ENCODE data around the gene NPHP4. TPM values are rescaled to one million over a fixed set of nuclear protein-coding genes. Genes with fewer than 3 reads are reported as not detected.
A peak's percentile ranks its signal among the peaks of the same experiment; 100 is the strongest.

NPHP4 gene
- total and polyA plus RNA-seq, 9 of the 15 experiments (the other 6 are each of a cell fraction or from before 2014, with no cell fraction given), result 0.52 to 26.2 (median 6.7) TPM

- no peak for TF ChIP-seq THRB (CRISPR knock-in tag; conservative IDR thresholded peaks at IDR 0.05)
- no peak for TF ChIP-seq ZNF121 (CRISPR knock-in tag; conservative IDR thresholded peaks at IDR 0.05)
- peak; percentile 41 for TF ChIP-seq RAD51 (IDR thresholded peaks at IDR 0.05; ENCODE audit: borderline replicate concordance, low read depth)
- TF ChIP-seq HNRNPLL (IDR thresholded peaks at IDR 0.05; ENCODE audit: low read depth, low read length, poor library complexity, severe bottlenecking), result peak; percentile 97
- no peak for TF ChIP-seq PHF21A (IDR thresholded peaks at IDR 0.05; ENCODE audit: borderline replicate concordance, low read depth)
- TF ChIP-seq CEBPG (CRISPR knock-in tag; IDR thresholded peaks at IDR 0.05), result no peak
- TF ChIP-seq CEBPG (tag; conservative IDR thresholded peaks at IDR 0.05 in 1 of 2, IDR thresholded peaks at IDR 0.05 in 1 of 2), result no peak
- TF ChIP-seq FOXM1 (IDR thresholded peaks at IDR 0.05; ENCODE audit: low read depth), result peak; percentile 16; the same call in 1 of the 2 replicates
- TF ChIP-seq FOXM1 (CRISPR knock-in tag; IDR thresholded peaks at IDR 0.05; ENCODE audit: low read depth), result no peak
- TF ChIP-seq, protein P1, sequence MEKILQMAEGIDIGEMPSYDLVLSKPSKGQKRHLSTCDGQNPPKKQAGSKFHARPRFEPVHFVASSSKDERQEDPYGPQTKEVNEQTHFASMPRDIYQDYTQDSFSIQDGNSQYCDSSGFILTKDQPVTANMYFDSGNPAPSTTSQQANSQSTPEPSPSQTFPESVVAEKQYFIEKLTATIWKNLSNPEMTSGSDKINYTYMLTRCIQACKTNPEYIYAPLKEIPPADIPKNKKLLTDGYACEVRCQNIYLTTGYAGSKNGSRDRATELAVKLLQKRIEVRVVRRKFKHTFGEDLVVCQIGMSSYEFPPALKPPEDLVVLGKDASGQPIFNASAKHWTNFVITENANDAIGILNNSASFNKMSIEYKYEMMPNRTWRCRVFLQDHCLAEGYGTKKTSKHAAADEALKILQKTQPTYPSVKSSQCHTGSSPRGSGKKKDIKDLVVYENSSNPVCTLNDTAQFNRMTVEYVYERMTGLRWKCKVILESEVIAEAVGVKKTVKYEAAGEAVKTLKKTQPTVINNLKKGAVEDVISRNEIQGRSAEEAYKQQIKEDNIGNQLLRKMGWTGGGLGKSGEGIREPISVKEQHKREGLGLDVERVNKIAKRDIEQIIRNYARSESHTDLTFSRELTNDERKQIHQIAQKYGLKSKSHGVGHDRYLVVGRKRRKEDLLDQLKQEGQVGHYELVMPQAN (IDR thresholded peaks at IDR 0.05; ENCODE audit: borderline replicate concordance), result peak; percentile 96
- TF ChIP-seq XRCC3 (IDR thresholded peaks at IDR 0.05), result no peak
- no peak for TF ChIP-seq DIDO1 (tag; IDR thresholded peaks at IDR 0.05; ENCODE audit: low read depth)
- no peak for TF ChIP-seq KDM1A (IDR thresholded peaks at IDR 0.05)
- peak in 1 of 2 experiments; percentile 41; a peak in 1 of 4 replicates for TF ChIP-seq KDM4B (IDR thresholded peaks at IDR 0.05; ENCODE audit: borderline replicate concordance in 2 of 2, low read depth in 1 of 2)
- no peak for TF ChIP-seq CHD4 (IDR thresholded peaks at IDR 0.05; ENCODE audit: insufficient read depth, insufficient replicate concordance, low read depth, low read length, poor library complexity, severe bottlenecking)
- no peak for TF ChIP-seq FOXO4 (CRISPR knock-in tag; IDR thresholded peaks at IDR 0.05)
- TF ChIP-seq U2AF2 (optimal IDR thresholded peaks at IDR 0.05; ENCODE audit: low read depth, low read length), result no peak
- TF ChIP-seq ARHGAP35 (IDR thresholded peaks at IDR 0.05; ENCODE audit: partially characterized antibody), result no peak
- peak; percentile 46 for TF ChIP-seq RBM22 (IDR thresholded peaks at IDR 0.05; ENCODE audit: low read depth, low read length, poor library complexity, severe bottlenecking)
- TF ChIP-seq JUNB (CRISPR knock-in tag; conservative IDR thresholded peaks at IDR 0.05), result no peak
- TF ChIP-seq NFYB (IDR thresholded peaks at IDR 0.05; ENCODE audit: extremely low read depth, insufficient read length), result peak; percentile 96
- no peak for TF ChIP-seq MTA1 (IDR thresholded peaks at IDR 0.05; ENCODE audit: borderline replicate concordance)
- TF ChIP-seq IRF2 (CRISPR knock-in tag; IDR thresholded peaks at IDR 0.05), result no peak
- no peak for TF ChIP-seq HMG20A (CRISPR knock-in tag; conservative IDR thresholded peaks at IDR 0.05)
Observed at GRCh38 chr1:5992026-5992813, at the start of gene NPHP4 (continued).
